Vagina (tissue), 2 donors: ENCODE data around the gene PRR19.

ENCODE experiments used
- CTCF ChIP-seq, 3 experiments: fragments of 450-650 bp in 2 of 3; fragments of 200-600 bp in 1 of 3; sonication (generic) in 1 of 3; IDR thresholded peaks; one replicate each; pipeline ENCODE4 v1.5.1; 2017 to 2019; ENCODE audit warnings: antibody characterized with exemption in 3 of 3, mild to moderate bottlenecking in 2 of 3, moderate library complexity in 2 of 3
- POLR2A ChIP-seq, 2 donors: fragments of 450-650 bp; IDR thresholded peaks; one replicate each; pipeline ENCODE4 v1.6.1; 2017; ENCODE audit warnings: antibody characterized with exemption in 2 of 2, mild to moderate bottlenecking in 2 of 2, moderate library complexity in 2 of 2

GRCh38 chr19:42271045-42271419, 30.9 kb upstream of the PRR19 start:
- TF ChIP-seq POLR2A (IDR thresholded peaks at IDR 0.05): no peak
- no peak for TF ChIP-seq CTCF (IDR thresholded peaks at IDR 0.05)
